HEK293T (cell line): ENCODE measurements around the gene PC.
"Not testable (repeated sequence)": the region's sequence is repeated elsewhere in the genome, so short reads cannot be mapped to it uniquely, and the experiment has no call there.

Source experiments
- CTCF ChIA-PET: fragments of 350-600 bp; formaldehyde crosslinking; extraction: SDS; loops from one replicate; lab custom pipeline; 2021; ENCODE audit warnings: antibody characterized with exemption, inconsistent platforms; lab: Yijun Ruan, JAX
- POLR2A ChIA-PET: fragments of 350-600 bp; formaldehyde crosslinking; extraction: SDS; loops from one replicate; lab custom pipeline; 2020; ENCODE audit warnings: antibody characterized with exemption, inconsistent platforms; lab: Yijun Ruan, JAX
- DNase-seq: peaks from one replicate; pipeline ENCODE4 v3.0.0; 2012; ENCODE audit warnings: mixed read lengths; ENCODE audit errors: extremely low spot score
- ARNT ChIP-seq: fragments of 450-650 bp; IDR thresholded peaks from 2 replicates; pipeline ENCODE4 v1.6.1; 2017; ENCODE audit warnings: mild to moderate bottlenecking
- BHLHE40 ChIP-seq: fragments of 450-650 bp; IDR thresholded peaks from 2 replicates; pipeline ENCODE4 v1.6.1; 2016; ENCODE audit warnings: mild to moderate bottlenecking, moderate library complexity, borderline replicate concordance
- CTBP1 ChIP-seq: fragments of 450-650 bp; IDR thresholded peaks from 2 replicates; pipeline ENCODE4 v1.6.1; 2016; ENCODE audit warnings: borderline replicate concordance
- ELF4 ChIP-seq: fragments of 450-650 bp; IDR thresholded peaks from 2 replicates; pipeline ENCODE4 v1.6.1; 2017; ENCODE audit warnings: antibody characterized with exemption
- FOXA1 ChIP-seq: fragments of 450-650 bp; IDR thresholded peaks from 2 replicates; pipeline ENCODE4 v1.6.1; 2016; ENCODE audit warnings: mild to moderate bottlenecking
- FOXK2 ChIP-seq: fragments of 450-650 bp; IDR thresholded peaks from 2 replicates; pipeline ENCODE4 v1.6.1; 2016; ENCODE audit warnings: mild to moderate bottlenecking
- FOXM1 ChIP-seq: fragments of 450-650 bp; IDR thresholded peaks from 2 replicates; pipeline ENCODE4 v1.6.1; 2017; ENCODE audit warnings: mild to moderate bottlenecking, borderline replicate concordance
- HDGF ChIP-seq: fragments of 450-650 bp; IDR thresholded peaks from 2 replicates; pipeline ENCODE4 v1.6.1; 2017; ENCODE audit warnings: antibody characterized with exemption, borderline replicate concordance
- L3MBTL2 ChIP-seq: fragments of 450-650 bp; conservative IDR thresholded peaks from 2 replicates; pipeline ENCODE4 v1.6.1; 2016; ENCODE audit warnings: mild to moderate bottlenecking
- LEF1 ChIP-seq: fragments of 450-650 bp; IDR thresholded peaks from 2 replicates; pipeline ENCODE4 v1.6.1; 2017; ENCODE audit warnings: mild to moderate bottlenecking, borderline replicate concordance
- NFRKB ChIP-seq: fragments of 450-650 bp; IDR thresholded peaks from 2 replicates; pipeline ENCODE4 v1.6.1; 2016; ENCODE audit warnings: mild to moderate bottlenecking, moderate library complexity
- SP1 ChIP-seq: fragments of 450-650 bp; IDR thresholded peaks from 2 replicates; pipeline ENCODE4 v1.6.1; 2017
- SUZ12 ChIP-seq: fragments of 450-650 bp; IDR thresholded peaks from 2 replicates; pipeline ENCODE4 v1.6.1; 2016; ENCODE audit warnings: mild to moderate bottlenecking
- TARDBP ChIP-seq: fragments of 450-650 bp; IDR thresholded peaks from 2 replicates; pipeline ENCODE4 v1.6.1; 2016
- ZNF384 ChIP-seq: fragments of 450-650 bp; IDR thresholded peaks from 2 replicates; pipeline ENCODE4 v1.6.1; 2016
- TF ChIP-seq, protein P1 (sequence below): fragments of 450-650 bp; IDR thresholded peaks from 2 replicates; pipeline ENCODE4 v1.6.1; 2016

PC gene

DNA sequence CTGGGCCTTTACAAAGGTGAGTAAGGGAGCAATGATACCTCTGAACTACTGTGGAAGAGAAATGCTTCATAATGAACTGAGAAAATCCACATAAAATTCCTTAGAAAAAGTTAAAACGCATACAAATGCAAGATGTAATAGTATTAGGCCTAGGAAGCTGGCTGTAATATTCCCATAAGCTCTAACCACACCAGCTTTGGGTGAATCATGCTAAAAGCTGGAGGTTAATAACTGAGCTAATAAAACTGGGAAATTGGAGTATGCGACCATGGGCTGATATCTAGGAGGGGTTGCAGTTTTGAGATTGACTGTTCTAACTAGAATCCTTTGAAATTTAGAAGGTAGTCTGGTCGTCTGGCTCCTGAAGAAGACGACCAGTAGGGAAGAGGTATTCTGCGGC, 143.5 kb downstream of the PC start:
- CTCF ChIA-PET: no interaction called here
- DNase-seq: no peak
- POLR2A ChIA-PET: no interaction called here
- TF ChIP-seq CTBP1 (no peak), L3MBTL2 (no peak), SUZ12 (no peak), ARNT (no peak), HDGF (no peak), TARDBP (no peak), LEF1 (no peak), ZNF384 (no peak), FOXA1 (no peak), BHLHE40 (no peak), SP1 (no peak), ELF4 (no peak), NFRKB (no peak), FOXK2 (no peak)
- TF ChIP-seq, protein P1, sequence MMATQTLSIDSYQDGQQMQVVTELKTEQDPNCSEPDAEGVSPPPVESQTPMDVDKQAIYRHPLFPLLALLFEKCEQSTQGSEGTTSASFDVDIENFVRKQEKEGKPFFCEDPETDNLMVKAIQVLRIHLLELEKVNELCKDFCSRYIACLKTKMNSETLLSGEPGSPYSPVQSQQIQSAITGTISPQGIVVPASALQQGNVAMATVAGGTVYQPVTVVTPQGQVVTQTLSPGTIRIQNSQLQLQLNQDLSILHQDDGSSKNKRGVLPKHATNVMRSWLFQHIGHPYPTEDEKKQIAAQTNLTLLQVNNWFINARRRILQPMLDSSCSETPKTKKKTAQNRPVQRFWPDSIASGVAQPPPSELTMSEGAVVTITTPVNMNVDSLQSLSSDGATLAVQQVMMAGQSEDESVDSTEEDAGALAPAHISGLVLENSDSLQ: no peak

DNA sequence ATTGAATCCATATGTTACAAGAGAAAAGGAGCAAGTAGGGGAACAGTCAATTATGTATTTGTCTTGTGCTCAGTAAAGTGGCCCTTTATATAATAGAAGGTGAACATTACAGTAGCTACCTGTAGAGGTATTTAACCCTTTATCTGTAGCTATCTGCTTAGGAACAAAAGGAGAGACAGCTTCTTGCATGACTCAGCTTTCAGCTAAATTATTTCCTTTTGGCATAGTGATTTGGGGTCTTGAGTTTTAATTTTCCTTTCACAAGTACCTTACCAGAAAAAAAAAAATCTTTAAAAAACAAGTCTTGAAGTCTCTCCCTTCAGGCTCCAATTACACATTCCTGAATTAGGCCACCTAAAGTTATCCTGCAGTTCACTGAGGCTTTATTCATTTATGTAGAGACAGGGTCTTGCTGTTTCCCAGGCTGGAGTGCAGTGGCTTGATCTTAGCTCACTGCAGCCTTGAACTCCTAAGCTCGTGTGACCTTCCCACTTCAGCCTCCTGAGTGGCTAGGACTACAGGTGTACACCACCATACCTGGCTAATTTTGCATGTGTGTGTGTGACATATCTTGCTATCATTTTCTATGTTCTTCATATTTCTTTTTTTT, 147.5 kb downstream of the PC start:
- DNase-seq: no peak
- ChIA-PET POLR2A (no interaction called here), CTCF (interaction anchor here (0.8 kb wide), 1 partner anchor 9 kb away, joined by 4 read pairs; no protein-coding TSS in a partner anchor)
- TF ChIP-seq TARDBP (no peak), L3MBTL2 (no peak)

DNA sequence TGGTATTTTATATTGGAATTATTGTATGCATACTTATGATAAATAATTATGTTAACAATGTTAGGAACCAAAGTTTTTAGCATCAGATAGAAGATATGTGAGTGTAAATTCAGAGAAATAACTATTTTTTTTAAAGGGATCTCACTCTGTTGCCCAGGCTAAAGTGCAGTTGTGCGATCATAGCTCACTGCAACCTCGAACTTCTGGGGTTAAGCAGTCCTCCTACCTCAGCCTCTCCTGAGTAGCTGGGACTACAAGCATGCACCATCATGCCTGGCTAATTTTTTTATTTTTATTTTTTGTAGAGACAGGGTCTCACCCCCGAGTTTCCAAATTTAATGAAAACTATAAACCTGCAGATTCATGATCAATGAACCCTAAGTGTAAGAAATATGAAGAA, 148.6 kb downstream of the PC start:
- ChIA-PET CTCF (no interaction called here), POLR2A (no interaction called here)
- TF ChIP-seq FOXM1 (no peak), L3MBTL2 (no peak), LEF1 (no peak), HDGF (no peak), BHLHE40 (no peak), ARNT (no peak), TARDBP (no peak), ZNF384 (no peak)
- TF ChIP-seq, protein P1: no peak
- DNase-seq: no peak

DNA sequence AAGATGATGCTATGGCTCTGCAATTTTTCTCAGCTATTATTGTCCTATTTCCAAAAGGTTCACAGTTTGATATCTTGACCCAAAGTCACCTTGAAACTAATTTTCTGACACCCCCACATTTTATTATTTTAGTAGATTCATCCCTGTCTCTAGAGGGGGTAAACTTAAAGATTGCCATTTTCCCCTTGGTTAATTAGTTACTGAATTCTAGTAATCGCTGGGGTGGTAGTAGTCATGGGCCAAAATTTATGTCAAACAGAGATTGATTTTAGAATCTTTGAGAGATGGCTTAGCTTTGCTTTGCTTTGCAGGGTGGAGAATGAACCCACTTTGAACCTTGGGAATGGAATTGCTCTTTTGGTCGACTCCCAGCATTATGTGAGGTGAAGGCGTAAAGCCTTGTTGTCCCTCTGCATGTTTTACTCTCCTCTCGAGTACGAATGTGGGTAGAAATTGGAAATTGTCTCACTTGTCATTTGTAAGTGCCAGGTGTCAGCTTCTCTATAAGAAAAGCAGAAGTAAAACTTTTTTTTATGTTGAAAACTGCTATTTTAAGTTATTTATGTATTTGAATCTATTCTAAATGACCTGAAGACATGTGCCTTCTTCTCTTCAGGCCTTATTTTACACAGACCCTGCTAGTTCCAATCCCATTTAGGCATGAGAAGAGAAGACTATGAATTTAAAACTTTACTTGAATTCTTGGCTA, 157.3 kb downstream of the PC start:
- CTCF ChIA-PET: no interaction called here
- POLR2A ChIA-PET: no interaction called here
- no peak for DNase-seq
- TF ChIP-seq ELF4 (no peak), BHLHE40 (no peak), CTBP1 (no peak), FOXM1 (no peak), SP1 (no peak), HDGF (no peak), ARNT (no peak), L3MBTL2 (no peak), FOXA1 (no peak), NFRKB (no peak), TARDBP (no peak), SUZ12 (no peak), ZNF384 (no peak), FOXK2 (no peak)
- TF ChIP-seq, protein P1: no peak

DNA sequence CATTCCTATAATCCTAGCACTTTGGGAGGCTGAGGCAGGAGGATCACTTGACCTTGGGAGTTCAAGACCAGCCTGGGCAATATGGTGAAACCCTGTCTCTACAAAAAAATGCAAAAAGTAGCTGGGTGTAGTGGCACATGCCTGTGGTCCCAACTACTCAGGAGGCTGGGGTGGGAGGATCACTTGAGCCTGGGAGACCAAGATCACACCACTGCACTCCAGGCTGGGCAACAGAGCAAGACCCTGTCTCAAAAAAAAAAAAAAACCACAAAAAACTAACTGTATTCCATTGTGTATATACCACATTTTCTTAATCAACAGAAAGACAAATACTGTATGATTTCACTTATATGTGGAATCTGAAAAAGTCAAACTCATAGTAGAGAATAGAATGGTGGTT, 158.4 kb downstream of the PC start:
- CTCF ChIA-PET, DNase-seq, POLR2A ChIA-PET: not testable (repeated sequence)
